ENCODE data around the gene LRIG1. TPM values are rescaled to one million over a fixed set of nuclear protein-coding genes. Genes with fewer than 3 reads are reported as not detected.

LRIG1 gene
- total RNA-seq, 4 donors from 2014 or later, result 95.3 to 136 (median 131) TPM

- no peaks in the 10 kb centered on the region for H3K36me3 ChIP-seq
Measured at GRCh38 chr3:66492071-66492470, 8.8 kb downstream of the LRIG1 start.

DNA sequence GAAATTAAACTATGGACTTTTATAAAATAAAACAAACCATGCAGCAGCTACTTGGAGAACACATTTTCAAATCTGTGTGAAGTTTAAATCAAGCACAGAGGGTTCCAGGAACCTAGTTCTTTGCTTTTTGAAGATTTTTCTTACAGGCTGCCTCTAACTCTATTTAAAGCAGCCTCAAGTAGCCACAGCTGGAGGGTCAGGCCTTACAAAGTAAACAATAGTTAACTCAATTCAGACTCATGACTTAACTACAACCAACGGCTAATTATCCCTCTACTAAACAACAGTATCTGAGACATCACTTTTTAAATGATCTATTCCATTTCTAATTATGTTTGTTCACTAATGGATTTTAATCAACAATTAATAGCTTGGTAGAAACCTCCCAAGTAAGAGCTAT lies 9.8 kb downstream of the LRIG1 start:
- H3K4me1 ChIP-seq, result peaks cover 79 to 100% (median 100%) of the 10 kb centered on the region in 4 donors

More at GRCh38 chr3:66492071-66492470, 8.8 kb downstream of the LRIG1 start:
- Histone ChIP-seq H3K9me3 (no peaks in the 10 kb centered on the region), H3K4me3 (no peak overlapping the region), H3K4me1 (peaks cover 79 to 100% (median 100%) of the 10 kb centered on the region in 4 donors), H3K27me3 (no peaks in the 10 kb centered on the region), H3K27ac (replicated peaks in 1 of 4) (peak overlapping the region; percentile 48 to 99 (median 96))
- 54% methylated on average over 3 of the region's 3 CpGs for WGBS
- no peak for DNase-seq (ENCODE audit: extremely low spot score)
- intact Hi-C loops (cut with DNase I), result no loop called here
- TF ChIP-seq POLR2AphosphoS5 (IDR thresholded peaks at IDR 0.05), result no peak
- no peak for TF ChIP-seq POLR2A (IDR thresholded peaks at IDR 0.05; ENCODE audit: low read depth)
- no peak for TF ChIP-seq EP300 (IDR thresholded peaks at IDR 0.05)
- TF ChIP-seq, protein P1, sequence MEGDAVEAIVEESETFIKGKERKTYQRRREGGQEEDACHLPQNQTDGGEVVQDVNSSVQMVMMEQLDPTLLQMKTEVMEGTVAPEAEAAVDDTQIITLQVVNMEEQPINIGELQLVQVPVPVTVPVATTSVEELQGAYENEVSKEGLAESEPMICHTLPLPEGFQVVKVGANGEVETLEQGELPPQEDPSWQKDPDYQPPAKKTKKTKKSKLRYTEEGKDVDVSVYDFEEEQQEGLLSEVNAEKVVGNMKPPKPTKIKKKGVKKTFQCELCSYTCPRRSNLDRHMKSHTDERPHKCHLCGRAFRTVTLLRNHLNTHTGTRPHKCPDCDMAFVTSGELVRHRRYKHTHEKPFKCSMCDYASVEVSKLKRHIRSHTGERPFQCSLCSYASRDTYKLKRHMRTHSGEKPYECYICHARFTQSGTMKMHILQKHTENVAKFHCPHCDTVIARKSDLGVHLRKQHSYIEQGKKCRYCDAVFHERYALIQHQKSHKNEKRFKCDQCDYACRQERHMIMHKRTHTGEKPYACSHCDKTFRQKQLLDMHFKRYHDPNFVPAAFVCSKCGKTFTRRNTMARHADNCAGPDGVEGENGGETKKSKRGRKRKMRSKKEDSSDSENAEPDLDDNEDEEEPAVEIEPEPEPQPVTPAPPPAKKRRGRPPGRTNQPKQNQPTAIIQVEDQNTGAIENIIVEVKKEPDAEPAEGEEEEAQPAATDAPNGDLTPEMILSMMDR (IDR thresholded peaks at IDR 0.05), result no peak

DNA sequence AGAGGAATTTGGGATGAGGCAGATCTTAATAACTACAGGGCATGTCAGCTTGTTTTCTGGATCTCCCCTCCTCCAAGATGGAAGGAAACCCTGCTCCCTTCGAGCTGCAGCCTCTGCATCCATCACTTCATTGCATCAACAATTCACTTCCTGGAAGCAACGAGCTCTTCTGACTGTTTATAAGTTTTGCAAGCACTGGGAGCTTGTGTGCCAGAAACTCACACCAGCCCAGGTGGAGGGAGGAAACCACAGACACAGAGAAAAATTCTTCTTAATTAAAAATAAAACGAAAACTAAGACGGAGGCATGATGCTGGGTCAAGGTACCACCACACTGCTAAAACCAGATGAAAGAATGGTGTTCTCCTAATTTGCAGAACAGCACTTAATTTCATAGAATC lies 10.6 kb downstream of the LRIG1 start:
- Histone ChIP-seq H3K27me3 (no peaks in the 10 kb centered on the region), H3K4me3 (no peak overlapping the region), H3K36me3 (no peaks in the 10 kb centered on the region), H3K9me3 (no peaks in the 10 kb centered on the region), H3K4me1 (peaks cover 79 to 100% (median 100%) of the 10 kb centered on the region in 4 donors), H3K27ac (replicated peaks in 1 of 4) (peak overlapping the region; percentile 86 to 99 (median 92))
- DNase-seq (ENCODE audit: extremely low spot score), result no peak
- peak; percentile 73 to 75 for TF ChIP-seq POLR2AphosphoS5 (IDR thresholded peaks at IDR 0.05)
- no peak for TF ChIP-seq EP300 (IDR thresholded peaks at IDR 0.05)
- intact Hi-C loops (cut with DNase I), result no loop called here
- 13% methylated on average over 4 of the region's 4 CpGs for WGBS

More for the DNA sequence above, 9.8 kb downstream of the LRIG1 start:
- TF ChIP-seq POLR2AphosphoS5 (IDR thresholded peaks at IDR 0.05) (no peak), EP300 (IDR thresholded peaks at IDR 0.05) (no peak), POLR2A (IDR thresholded peaks at IDR 0.05; ENCODE audit: low read depth) (no peak)
- TF ChIP-seq, protein P1 (IDR thresholded peaks at IDR 0.05), result no peak
- Histone ChIP-seq H3K9me3 (no peaks in the 10 kb centered on the region), H3K4me3 (no peak overlapping the region), H3K36me3 (no peaks in the 10 kb centered on the region), H3K27ac (replicated peaks in 1 of 4) (peak overlapping the region; percentile 54 to 99 (median 92)), H3K27me3 (no peaks in the 10 kb centered on the region)
- no peak for DNase-seq (ENCODE audit: extremely low spot score)
- 27% methylated on average over 1 of the region's 1 CpG for WGBS
- intact Hi-C loops (cut with DNase I), result no loop called here

GRCh38 chr3:66489581-66489980 lies 11.2 kb downstream of the LRIG1 start:
- Histone ChIP-seq H3K9me3 (no peaks in the 10 kb centered on the region), H3K27ac (replicated peaks in 1 of 4) (peak overlapping the region; percentile 86 to 99 (median 92)), H3K27me3 (no peaks in the 10 kb centered on the region), H3K36me3 (no peaks in the 10 kb centered on the region), H3K4me1 (peaks cover 78 to 100% (median 100%) of the 10 kb centered on the region in 4 donors), H3K4me3 (no peak overlapping the region)
- WGBS, result 49% methylated on average over 4 of the region's 4 CpGs
- no peak for DNase-seq (ENCODE audit: extremely low spot score)
- intact Hi-C loops (cut with DNase I), result no loop called here
- no peak for TF ChIP-seq POLR2A (IDR thresholded peaks at IDR 0.05; ENCODE audit: low read depth)
- TF ChIP-seq, protein P1 (IDR thresholded peaks at IDR 0.05), result no peak
- TF ChIP-seq POLR2AphosphoS5 (IDR thresholded peaks at IDR 0.05), result no peak
- no peak for TF ChIP-seq EP300 (IDR thresholded peaks at IDR 0.05)

GRCh38 chr3:66489115-66489514 lies 11.7 kb downstream of the LRIG1 start:
- H3K4me3 ChIP-seq, result no peak overlapping the region
- no peaks in the 10 kb centered on the region for H3K9me3 ChIP-seq
- intact Hi-C loops (cut with DNase I), result no loop called here
- H3K4me1 ChIP-seq, result peaks cover 78 to 100% (median 100%) of the 10 kb centered on the region in 4 donors
- H3K27ac ChIP-seq (replicated peaks in 1 of 4), result peak overlapping the region; percentile 86 to 99 (median 92)
- 100% methylated on average over 2 of the region's 2 CpGs for WGBS
- TF ChIP-seq POLR2AphosphoS5 (IDR thresholded peaks at IDR 0.05) (no peak), POLR2A (IDR thresholded peaks at IDR 0.05; ENCODE audit: low read depth) (no peak), EP300 (IDR thresholded peaks at IDR 0.05) (no peak)
- TF ChIP-seq, protein P1 (IDR thresholded peaks at IDR 0.05), result no peak
- DNase-seq (ENCODE audit: extremely low spot score), result no peak
- H3K27me3 ChIP-seq, result no peaks in the 10 kb centered on the region
- H3K36me3 ChIP-seq, result no peaks in the 10 kb centered on the region
